ENCODE measurements around the gene WWOX. TPM values are rescaled to one million over a fixed set of nuclear protein-coding genes. Genes with fewer than 3 reads are reported as not detected.

The WWOX gene
- total and polyA plus RNA-seq, 2 of the 13 experiments (the other 11 are each of a cell fraction or from before 2014, with no cell fraction given): 9.1 to 37.4 TPM

GRCh38 chr16:78542419-78542818 lies 443.0 kb downstream of the WWOX start:
- H3K4me2 ChIP-seq (ENCODE audit: low read depth, low read length): no peak overlapping the region
- H3K4me3 ChIP-seq (replicated peaks in 1 of 3; ENCODE audit: insufficient read depth in 1 of 3, low read depth in 2 of 3, low read length in 3 of 3): no peak overlapping the region
- DNase-seq (ENCODE audit: low spot score) (no peak), FAIRE-seq (no peak), ATAC-seq (no peak)
- H3K9ac ChIP-seq (ENCODE audit: insufficient read depth, low read depth, low read length): no peak overlapping the region
- H3K79me2 ChIP-seq (ENCODE audit: insufficient read depth, low read length): no peaks in the 10 kb centered on the region
- TF ChIP-seq ETV5 (CRISPR knock-in tag; IDR thresholded peaks at IDR 0.05; ENCODE audit: borderline replicate concordance): no peak
- no peak for TF ChIP-seq ZBTB26 (CRISPR knock-in tag; IDR thresholded peaks at IDR 0.05; ENCODE audit: borderline replicate concordance)
- TF ChIP-seq ELF4 (CRISPR knock-in tag; IDR thresholded peaks at IDR 0.05; ENCODE audit: borderline replicate concordance): no peak
- TF ChIP-seq MTA3 (CRISPR knock-in tag; IDR thresholded peaks at IDR 0.05): no peak
- no peak for TF ChIP-seq ARID2 (CRISPR knock-in tag; IDR thresholded peaks at IDR 0.05; ENCODE audit: borderline replicate concordance)
- peak; percentile 77 for TF ChIP-seq CEBPG (CRISPR knock-in tag; IDR thresholded peaks at IDR 0.05)
- TF ChIP-seq FUBP1 (CRISPR knock-in tag; IDR thresholded peaks at IDR 0.05; ENCODE audit: borderline replicate concordance): no peak
- TF ChIP-seq ZXDC (CRISPR knock-in tag; IDR thresholded peaks at IDR 0.05): no peak
- TF ChIP-seq ZSCAN5A (CRISPR knock-in tag; IDR thresholded peaks at IDR 0.05; ENCODE audit: borderline replicate concordance): no peak
- peak; percentile 95 for TF ChIP-seq CEBPB (IDR thresholded peaks at IDR 0.05; ENCODE audit: borderline replicate concordance, low read depth, low read length)
- H3K27ac ChIP-seq (ENCODE audit: extremely low read length, insufficient read depth, low read length): no peak overlapping the region
- no peaks in the 10 kb centered on the region for H4K20me1 ChIP-seq (ENCODE audit: insufficient read depth, low read length)
- CTCF ChIA-PET (ENCODE audit: low intra/inter-chr PET ratio, low total read pairs): no interaction called here
- H3K9me3 ChIP-seq (ENCODE audit: low read length): no peaks in the 10 kb centered on the region
- BruUV-seq (replicated peaks): no TSS peak
- 90% methylated on average over 7 of the region's 7 CpGs for WGBS (ENCODE audit: low lambda C conversion rate)
- intact Hi-C loops (cut with micrococcal nuclease; ENCODE audit: unreplicated experiment): no loop called here
- no peak overlapping the region for H2AFZ ChIP-seq (ENCODE audit: low read length)
- no peaks in the 10 kb centered on the region for H3K36me3 ChIP-seq (replicated peaks in 1 of 2; ENCODE audit: control insufficient read depth in 1 of 2, insufficient read depth in 2 of 2, low read length in 2 of 2)
- in situ Hi-C loops (cut with HindIII; ENCODE audit: extremely low pct_ligation_motif_present, low pct_unique_long_range_greater_than_20kb): no loop called here
- no peaks in the 10 kb centered on the region for H3K27me3 ChIP-seq (ENCODE audit: control insufficient read depth in 1 of 2, insufficient read depth in 2 of 2, low read length in 2 of 2)
- POLR2A ChIA-PET: no interaction called here
- no peaks in the 10 kb centered on the region for H3K4me1 ChIP-seq (ENCODE audit: insufficient read depth, low read length)
